ES-I3 (cell line): Measurements from ENCODE around the gene SRXN1.

Source experiments
- H3K36me3 ChIP-seq: 2 replicates; pipeline ENCODE4 v1.6.1; 2013; ENCODE audit warnings: mild to moderate bottlenecking, low read length, control low read depth, moderate library complexity; ENCODE audit not compliant: insufficient read depth
- H3K4me1 ChIP-seq: 2 replicates; pipeline ENCODE4 v1.6.1; 2013; ENCODE audit warnings: mild to moderate bottlenecking, control low read depth, low read length; ENCODE audit not compliant: insufficient read depth
- H3K9ac ChIP-seq: 2 replicates; pipeline ENCODE4 v1.6.1; 2013; ENCODE audit warnings: low read depth, mild to moderate bottlenecking, low read length, moderate library complexity
- H3K9me3 ChIP-seq: 2 replicates; pipeline ENCODE4 v1.6.1; 2013; ENCODE audit warnings: mild to moderate bottlenecking, low read length, moderate library complexity; ENCODE audit not compliant: control insufficient read depth, insufficient read depth

Gene SRXN1

GRCh38 chr20:621125-621756 is 31.8 kb downstream of the SRXN1 start:
- Histone ChIP-seq H3K9ac (no peak overlapping the region), H3K9me3 (peaks cover 6% of the 10 kb centered on the region; the same call in 1 of the 2 replicates), H3K36me3 (no peaks in the 10 kb centered on the region), H3K4me1 (peaks cover 20% of the 10 kb centered on the region)

GRCh38 chr20:620246-620645 is 32.8 kb downstream of the SRXN1 start:
- H3K9ac ChIP-seq, result no peak overlapping the region
- peaks cover 20% of the 10 kb centered on the region for H3K4me1 ChIP-seq
- H3K9me3 ChIP-seq, result peaks cover 6% of the 10 kb centered on the region; the same call in 1 of the 2 replicates
- H3K36me3 ChIP-seq, result no peaks in the 10 kb centered on the region

- Histone ChIP-seq H3K9ac (no peak overlapping the region), H3K4me1 (peaks cover 20% of the 10 kb centered on the region), H3K9me3 (peaks cover 6% of the 10 kb centered on the region; the same call in 1 of the 2 replicates), H3K36me3 (no peaks in the 10 kb centered on the region)
These were observed 34.0 kb downstream of the SRXN1 start for GRCh38 chr20:618980-619379.

GRCh38 chr20:617934-618690 is 34.9 kb downstream of the SRXN1 start:
- Histone ChIP-seq H3K9ac (no peak overlapping the region), H3K9me3 (peaks cover 6% of the 10 kb centered on the region; the same call in 1 of the 2 replicates), H3K4me1 (peaks cover 17% of the 10 kb centered on the region), H3K36me3 (no peaks in the 10 kb centered on the region)

- H3K9ac ChIP-seq, result no peak overlapping the region
- no peaks in the 10 kb centered on the region for H3K36me3 ChIP-seq
- H3K4me1 ChIP-seq, result peaks cover 12% of the 10 kb centered on the region
- peaks cover 6% of the 10 kb centered on the region; the same call in 1 of the 2 replicates for H3K9me3 ChIP-seq
These were observed 37.5 kb downstream of the SRXN1 start for GRCh38 chr20:615514-615913.

GRCh38 chr20:611843-612185 is 41.2 kb downstream of the SRXN1 start:
- H3K9me3 ChIP-seq, result no peaks in the 10 kb centered on the region
- H3K36me3 ChIP-seq, result no peaks in the 10 kb centered on the region
- H3K4me1 ChIP-seq, result peaks cover 16% of the 10 kb centered on the region
- peak overlapping the region; percentile 36; the same call in 1 of the 2 replicates for H3K9ac ChIP-seq

GRCh38 chr20:611047-611842 is 41.8 kb downstream of the SRXN1 start:
- Histone ChIP-seq H3K9ac (peak overlapping the region; percentile 36; the same call in 1 of the 2 replicates), H3K9me3 (no peaks in the 10 kb centered on the region), H3K4me1 (peaks cover 16% of the 10 kb centered on the region), H3K36me3 (no peaks in the 10 kb centered on the region)

GRCh38 chr20:610130-611046 is 42.6 kb downstream of the SRXN1 start, which contains the start of gene TCF15:
Gene TCF15 (minus strand): TSS chr20:610309. CDS start chr20:610237, 72 bp downstream.
- H3K4me1 ChIP-seq, result peaks cover 24% of the 10 kb centered on the region
- peak within 1 kb of the TSS; percentile 60 for H3K9ac ChIP-seq
- H3K36me3 ChIP-seq, result no peaks in the 10 kb centered on the region
- no peaks in the 10 kb centered on the region for H3K9me3 ChIP-seq

GRCh38 chr20:609371-609964 is 43.5 kb downstream of the SRXN1 start:
- Histone ChIP-seq H3K36me3 (no peaks in the 10 kb centered on the region), H3K9ac (peak overlapping the region; percentile 49), H3K9me3 (no peaks in the 10 kb centered on the region), H3K4me1 (peaks cover 30% of the 10 kb centered on the region)

GRCh38 chr20:608970-609369 is 44.0 kb downstream of the SRXN1 start:
- H3K9me3 ChIP-seq, result no peaks in the 10 kb centered on the region
- H3K36me3 ChIP-seq, result no peaks in the 10 kb centered on the region
- H3K4me1 ChIP-seq, result peaks cover 30% of the 10 kb centered on the region
- H3K9ac ChIP-seq, result peak overlapping the region; percentile 49

- H3K4me1 ChIP-seq, result peaks cover 29% of the 10 kb centered on the region
- no peaks in the 10 kb centered on the region for H3K36me3 ChIP-seq
- H3K9ac ChIP-seq, result no peak overlapping the region
- H3K9me3 ChIP-seq, result no peaks in the 10 kb centered on the region
These were observed 45.5 kb downstream of the SRXN1 start for GRCh38 chr20:607476-607875.

- no peaks in the 10 kb centered on the region for H3K9me3 ChIP-seq
- H3K9ac ChIP-seq, result no peak overlapping the region
- no peaks in the 10 kb centered on the region for H3K36me3 ChIP-seq
- peaks cover 19% of the 10 kb centered on the region for H3K4me1 ChIP-seq
These were observed 47.8 kb downstream of the SRXN1 start for GRCh38 chr20:605237-605636.

- no peak overlapping the region for H3K9ac ChIP-seq
These were observed 49.8 kb downstream of the SRXN1 start for GRCh38 chr20:603116-603640.

More at GRCh38 chr20:603116-603640, 49.8 kb downstream of the SRXN1 start:
- Histone ChIP-seq H3K36me3 (no peaks in the 10 kb centered on the region), H3K4me1 (peaks cover 18% of the 10 kb centered on the region), H3K9me3 (no peaks in the 10 kb centered on the region)
